PC-3 (cell line): Measurements from ENCODE around the gene NRIP1.

Experiments used
- CTCF ChIP-seq: fragments of 300-600 bp; sonication (generic); conservative IDR thresholded peaks from 2 replicates; pipeline ENCODE4 v1.5.1; 2017; ENCODE audit warnings: antibody characterized with exemption, low read depth, mild to moderate bottlenecking, low read length
- EZH2 ChIP-seq: fragments of 300-600 bp; sonication (generic); IDR thresholded peaks from one replicate; pipeline ENCODE4 v1.6.1; 2017; ENCODE audit warnings: antibody characterized with exemption, mild to moderate bottlenecking, low read length; ENCODE audit not compliant: unreplicated experiment

DNA sequence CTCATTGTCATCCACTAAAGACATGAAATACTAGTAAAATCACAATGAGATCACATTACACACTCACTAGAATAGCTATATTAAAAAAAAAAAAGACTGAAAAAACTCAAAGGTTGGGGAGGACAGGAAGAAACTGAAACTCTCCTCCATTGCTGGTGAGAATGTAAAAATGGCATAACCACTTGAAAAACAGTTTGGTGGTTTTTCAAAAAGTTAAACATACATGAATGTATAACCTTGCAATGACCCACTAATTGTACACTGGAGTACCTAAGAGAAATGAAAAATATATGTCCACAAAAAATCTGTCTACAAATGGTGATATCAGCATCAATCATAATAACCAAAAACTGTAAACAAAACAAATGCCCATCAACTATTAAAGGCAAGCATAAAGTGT is 44.0 kb downstream of the NRIP1 start:
- TF ChIP-seq CTCF (no peak), EZH2 (no peak)
